Gastroesophageal sphincter (tissue), 3 donors: ENCODE results near the gene ZNF74.
"Not testable (repeated sequence)": the region's sequence is repeated elsewhere in the genome, so short reads cannot be mapped to it uniquely, and the experiment has no call there.

ENCODE experiments used
- POLR2A ChIP-seq, 2 donors: fragments of 450-650 bp; IDR thresholded peaks; one replicate each; pipeline ENCODE4 v1.6.1; 2017; ENCODE audit warnings: antibody characterized with exemption in 2 of 2, mild to moderate bottlenecking in 2 of 2, moderate library complexity in 1 of 2
- POLR2AphosphoS5 ChIP-seq: sonication (generic); formaldehyde crosslinking; IDR thresholded peaks from one replicate; pipeline ENCODE4 v1.6.1; 2017; ENCODE audit warnings: antibody characterized with exemption
- TF ChIP-seq, protein P1 (sequence below), 4 experiments: fragments of 200-600 bp in 2 of 4; fragments of 450-650 bp in 2 of 4; sonication (generic) in 1 of 4; IDR thresholded peaks; one replicate each; pipeline ENCODE4 v1.5.1; 2017 to 2019; ENCODE audit warnings: antibody characterized with exemption in 4 of 4, mild to moderate bottlenecking in 2 of 4, moderate library complexity in 2 of 4

DNA sequence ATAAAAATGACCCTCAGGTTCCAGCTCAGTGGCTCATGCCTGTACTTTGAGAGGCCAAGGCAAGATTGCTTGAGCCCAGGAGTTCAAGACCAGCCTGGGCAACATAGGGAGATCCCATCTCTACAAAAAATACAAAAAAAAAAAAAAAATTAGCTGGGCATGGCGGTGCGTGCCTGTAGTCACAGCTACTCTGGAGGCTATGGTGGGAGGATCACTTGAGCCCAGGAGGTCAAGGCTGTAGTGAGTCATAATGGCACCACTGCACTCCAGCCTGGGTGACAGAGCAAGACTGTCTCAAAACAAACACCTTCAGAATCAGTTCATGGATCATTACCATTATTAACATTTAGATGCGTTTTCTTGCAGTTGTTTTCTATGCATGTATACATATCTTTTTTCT is 15.4 kb downstream of the ZNF74 start:
- TF ChIP-seq, protein P1, sequence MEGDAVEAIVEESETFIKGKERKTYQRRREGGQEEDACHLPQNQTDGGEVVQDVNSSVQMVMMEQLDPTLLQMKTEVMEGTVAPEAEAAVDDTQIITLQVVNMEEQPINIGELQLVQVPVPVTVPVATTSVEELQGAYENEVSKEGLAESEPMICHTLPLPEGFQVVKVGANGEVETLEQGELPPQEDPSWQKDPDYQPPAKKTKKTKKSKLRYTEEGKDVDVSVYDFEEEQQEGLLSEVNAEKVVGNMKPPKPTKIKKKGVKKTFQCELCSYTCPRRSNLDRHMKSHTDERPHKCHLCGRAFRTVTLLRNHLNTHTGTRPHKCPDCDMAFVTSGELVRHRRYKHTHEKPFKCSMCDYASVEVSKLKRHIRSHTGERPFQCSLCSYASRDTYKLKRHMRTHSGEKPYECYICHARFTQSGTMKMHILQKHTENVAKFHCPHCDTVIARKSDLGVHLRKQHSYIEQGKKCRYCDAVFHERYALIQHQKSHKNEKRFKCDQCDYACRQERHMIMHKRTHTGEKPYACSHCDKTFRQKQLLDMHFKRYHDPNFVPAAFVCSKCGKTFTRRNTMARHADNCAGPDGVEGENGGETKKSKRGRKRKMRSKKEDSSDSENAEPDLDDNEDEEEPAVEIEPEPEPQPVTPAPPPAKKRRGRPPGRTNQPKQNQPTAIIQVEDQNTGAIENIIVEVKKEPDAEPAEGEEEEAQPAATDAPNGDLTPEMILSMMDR (IDR thresholded peaks at IDR 0.05), result not testable (repeated sequence)
- not testable (repeated sequence) for TF ChIP-seq POLR2A (IDR thresholded peaks at IDR 0.05); POLR2AphosphoS5
